IMR-90 (cell line): ENCODE results near the gene NOS2.

ENCODE experiments used
- NFE2L2 ChIP-seq: fragments of 150-350 bp; IDR thresholded peaks from 2 replicates; pipeline ENCODE4 v1.6.1; 2016; ENCODE audit warnings: low read depth, mild to moderate bottlenecking, low read length
- RAD21 ChIP-seq: IDR thresholded peaks from 2 replicates; pipeline ENCODE4 v1.6.1; 2012; ENCODE audit warnings: low read length, improper control_type of control experiment
- RFX5 ChIP-seq: IDR thresholded peaks from 2 replicates; pipeline ENCODE4 v1.8.0; 2012; ENCODE audit warnings: low read depth, mild to moderate bottlenecking, low read length, moderate library complexity
- TF ChIP-seq, protein P1 (sequence below): conservative IDR thresholded peaks from 2 replicates; pipeline ENCODE4 v1.5.1; 2012; ENCODE audit warnings: mild to moderate bottlenecking, low read depth, low read length, improper control_type of control experiment

DNA sequence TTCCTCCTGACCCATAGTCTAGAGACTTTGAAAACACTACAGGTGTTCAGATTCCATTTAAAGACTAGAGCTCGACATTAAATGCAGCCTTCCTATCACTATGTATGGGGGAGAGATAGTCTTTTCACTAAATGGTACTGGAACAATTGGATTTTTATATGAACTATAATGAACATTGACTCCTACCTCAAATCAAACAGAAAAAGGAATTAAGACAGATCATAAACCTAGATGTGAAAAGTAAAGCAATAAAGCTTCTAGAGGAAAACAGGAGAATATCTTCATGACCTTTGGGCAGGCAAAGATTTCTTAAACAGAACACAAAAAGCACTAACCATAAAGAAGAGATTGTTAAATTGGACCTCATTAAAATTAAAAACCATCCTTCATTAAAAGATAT is 18.8 kb upstream of the NOS2 start:
- no peak for TF ChIP-seq NFE2L2
- TF ChIP-seq, protein P1, sequence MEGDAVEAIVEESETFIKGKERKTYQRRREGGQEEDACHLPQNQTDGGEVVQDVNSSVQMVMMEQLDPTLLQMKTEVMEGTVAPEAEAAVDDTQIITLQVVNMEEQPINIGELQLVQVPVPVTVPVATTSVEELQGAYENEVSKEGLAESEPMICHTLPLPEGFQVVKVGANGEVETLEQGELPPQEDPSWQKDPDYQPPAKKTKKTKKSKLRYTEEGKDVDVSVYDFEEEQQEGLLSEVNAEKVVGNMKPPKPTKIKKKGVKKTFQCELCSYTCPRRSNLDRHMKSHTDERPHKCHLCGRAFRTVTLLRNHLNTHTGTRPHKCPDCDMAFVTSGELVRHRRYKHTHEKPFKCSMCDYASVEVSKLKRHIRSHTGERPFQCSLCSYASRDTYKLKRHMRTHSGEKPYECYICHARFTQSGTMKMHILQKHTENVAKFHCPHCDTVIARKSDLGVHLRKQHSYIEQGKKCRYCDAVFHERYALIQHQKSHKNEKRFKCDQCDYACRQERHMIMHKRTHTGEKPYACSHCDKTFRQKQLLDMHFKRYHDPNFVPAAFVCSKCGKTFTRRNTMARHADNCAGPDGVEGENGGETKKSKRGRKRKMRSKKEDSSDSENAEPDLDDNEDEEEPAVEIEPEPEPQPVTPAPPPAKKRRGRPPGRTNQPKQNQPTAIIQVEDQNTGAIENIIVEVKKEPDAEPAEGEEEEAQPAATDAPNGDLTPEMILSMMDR: no peak
- TF ChIP-seq RAD21: no peak
- TF ChIP-seq RFX5: no peak
